SH-SY5Y (cell line): Measurements from ENCODE around the gene CCDC192.

Experiments
- GATA2 ChIP-seq: IDR thresholded peaks from 2 replicates; pipeline ENCODE4 v1.6.1; 2011; ENCODE audit warnings: mild to moderate bottlenecking, low read depth, low read length
- GATA3 ChIP-seq: IDR thresholded peaks from 2 replicates; pipeline ENCODE4 v1.6.1; 2011; ENCODE audit warnings: low read depth, mild to moderate bottlenecking, low read length, moderate library complexity

GRCh38 chr5:127941646-127942045 is 238.5 kb downstream of the CCDC192 start:
- no peak for TF ChIP-seq GATA2
- no peak for TF ChIP-seq GATA3
